Calu3 (cell line): ENCODE data around the gene CTIF. TPM values are rescaled to one million over a fixed set of nuclear protein-coding genes. Genes with fewer than 3 reads are reported as not detected.

ENCODE experiments used
- BruUV-seq: library from RNA; stranded (reverse); fragments of 400-500 nt; replicated peaks from 2 replicates; lab custom pipeline; 2021; lab: Mats Ljungman, UMichigan
- CTCF ChIA-PET: fragments of 300-600 bp; sonication (Branson Sonifier 250); formaldehyde crosslinking; loops from one replicate; lab custom pipeline; 2022; ENCODE audit warnings: antibody characterized with exemption; lab: Charles Lee
- DNase-seq: peaks from one replicate; pipeline ENCODE4 v3.0.0; 2022
- H3K27ac Mint-ChIP-seq: one replicate; pipeline ENCODE4 v1.8.0; 2022; ENCODE audit warnings: mixed read lengths; ENCODE audit not compliant: unreplicated experiment
- H3K27me3 Mint-ChIP-seq: one replicate; pipeline ENCODE4 v1.8.0; 2022; ENCODE audit warnings: mixed read lengths; ENCODE audit not compliant: unreplicated experiment
- H3K36me3 Mint-ChIP-seq: one replicate; pipeline ENCODE4 v1.8.0; 2022; ENCODE audit warnings: mild to moderate bottlenecking, moderate library complexity, mixed read lengths; ENCODE audit not compliant: insufficient read depth, unreplicated experiment
- H3K4me1 Mint-ChIP-seq: one replicate; pipeline ENCODE4 v1.8.0; 2022; ENCODE audit warnings: mild to moderate bottlenecking, low read depth, mixed read lengths; ENCODE audit not compliant: unreplicated experiment
- H3K4me3 Mint-ChIP-seq: one replicate; pipeline ENCODE4 v1.8.0; 2022; ENCODE audit warnings: mild to moderate bottlenecking, low read depth, moderate library complexity, mixed read lengths; ENCODE audit not compliant: unreplicated experiment
- H3K9me3 Mint-ChIP-seq: one replicate; pipeline ENCODE4 v1.8.0; 2022; ENCODE audit warnings: low read depth, mixed read lengths; ENCODE audit not compliant: unreplicated experiment
- CTCF ChIP-seq: fragments of 200-600 bp; IDR thresholded peaks from one replicate; pipeline ENCODE4 v1.8.0; 2022; ENCODE audit warnings: antibody characterized with exemption; ENCODE audit not compliant: unreplicated experiment
- intact Hi-C: fragments of 100-400 bp; cut with micrococcal nuclease; formaldehyde crosslinking; loops from one replicate; pipeline ENCODE4 v1.10.0; 2022; ENCODE audit not compliant: unreplicated experiment
- total RNA-seq: library from RNA; stranded (reverse); gene quantifications from 2 replicates; pipeline ENCODE4 v1.2.3, GENCODE V29; 2022

The CTIF gene
- total RNA-seq, 1 experiment from 2014 or later: 40.8 TPM

DNA sequence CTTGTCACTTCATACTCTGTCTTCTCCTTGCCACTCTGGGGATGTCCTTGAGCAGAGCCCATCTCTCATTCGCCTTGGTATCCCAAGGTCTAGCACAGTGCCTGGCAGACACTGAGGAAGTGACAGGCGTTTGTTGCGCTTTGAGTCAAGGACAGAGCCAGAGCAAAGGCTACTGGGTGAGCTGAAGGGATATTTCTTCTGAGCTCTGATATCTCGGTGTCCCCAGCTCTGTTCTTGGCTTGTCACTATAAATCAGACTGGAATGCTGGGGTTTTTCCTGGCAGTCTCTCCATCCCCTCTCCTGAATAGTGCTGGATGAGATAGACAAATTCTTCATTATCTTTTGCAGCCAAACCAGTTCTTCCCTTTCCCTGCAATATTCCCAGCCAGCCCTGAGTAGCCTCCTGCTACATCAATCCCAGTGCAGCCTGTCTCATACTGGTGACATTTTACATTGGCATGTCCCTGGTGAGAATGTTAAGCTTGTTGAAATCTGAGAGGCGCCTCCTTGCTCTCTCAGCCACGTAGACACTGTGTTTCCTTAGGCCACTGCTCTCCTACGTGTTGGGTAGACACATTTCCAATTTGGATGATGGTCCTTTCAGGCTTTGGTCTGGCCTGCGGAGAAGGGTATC is 61.7 kb downstream of the CTIF start:
- no peak overlapping the region for H3K27ac Mint-ChIP-seq
- H3K4me3 Mint-ChIP-seq: no peak overlapping the region
- no peaks in the 10 kb centered on the region for H3K27me3 Mint-ChIP-seq
- no peak for TF ChIP-seq CTCF
- peaks cover 7% of the 10 kb centered on the region for H3K9me3 Mint-ChIP-seq
- no peaks in the 10 kb centered on the region for H3K4me1 Mint-ChIP-seq
- no TSS peak for BruUV-seq
- intact Hi-C loops: no loop called here
- H3K36me3 Mint-ChIP-seq: no peaks in the 10 kb centered on the region
- no peak for DNase-seq
- CTCF ChIA-PET: no interaction called here

GRCh38 chr18:48601343-48601742 is 62.5 kb downstream of the CTIF start:
- Mint-ChIP-seq H3K9me3 (peaks cover 7% of the 10 kb centered on the region), H3K27me3 (no peaks in the 10 kb centered on the region), H3K36me3 (no peaks in the 10 kb centered on the region), H3K4me1 (no peaks in the 10 kb centered on the region), H3K27ac (no peak overlapping the region), H3K4me3 (no peak overlapping the region)
- CTCF ChIA-PET: no interaction called here
- intact Hi-C loops: no loop called here
- no peak for TF ChIP-seq CTCF
- no TSS peak for BruUV-seq
- DNase-seq: no peak

GRCh38 chr18:48602759-48603390 is 64.0 kb downstream of the CTIF start:
- BruUV-seq: no TSS peak
- TF ChIP-seq CTCF: no peak
- Mint-ChIP-seq H3K9me3 (peaks cover 7% of the 10 kb centered on the region), H3K4me3 (no peak overlapping the region), H3K4me1 (no peaks in the 10 kb centered on the region), H3K36me3 (no peaks in the 10 kb centered on the region), H3K27ac (no peak overlapping the region), H3K27me3 (no peaks in the 10 kb centered on the region)
- DNase-seq: no peak
- intact Hi-C loops: no loop called here
- CTCF ChIA-PET: no interaction called here

DNA sequence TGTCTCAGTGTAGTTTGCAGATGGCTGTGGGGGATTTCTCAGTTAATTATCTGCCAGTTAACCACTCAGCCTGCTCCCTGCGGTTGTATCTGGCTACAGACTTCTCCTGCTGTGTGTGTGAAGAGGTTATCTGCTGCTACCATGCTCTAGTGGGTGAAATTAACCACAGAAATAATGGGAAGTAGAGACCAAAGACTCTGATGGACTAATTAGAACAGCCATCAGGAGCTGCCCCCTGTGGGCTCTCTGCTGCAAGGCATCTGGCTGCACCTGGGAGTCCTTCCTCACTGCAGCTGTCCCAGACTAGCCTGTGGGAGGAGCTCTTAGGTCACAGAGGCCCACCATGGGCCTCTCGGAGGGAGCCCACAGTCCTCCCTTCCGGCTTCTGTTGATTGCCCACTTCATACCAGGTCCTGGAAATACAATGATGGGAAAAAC is 66.6 kb downstream of the CTIF start:
- no peak overlapping the region for H3K4me3 Mint-ChIP-seq
- no TSS peak for BruUV-seq
- no peak for TF ChIP-seq CTCF
- H3K9me3 Mint-ChIP-seq: peaks cover 7% of the 10 kb centered on the region
- H3K27ac Mint-ChIP-seq: no peak overlapping the region
- intact Hi-C loops: no loop called here
- H3K4me1 Mint-ChIP-seq: no peaks in the 10 kb centered on the region
- H3K36me3 Mint-ChIP-seq: no peaks in the 10 kb centered on the region
- peak; percentile 28 for DNase-seq
- CTCF ChIA-PET: interaction anchor here (0.5 to 1.2 kb wide), 5 partner anchors 25 to 160 kb away, joined by 3 to 8 read pairs (median 3); no protein-coding TSS in a partner anchor
- H3K27me3 Mint-ChIP-seq: no peaks in the 10 kb centered on the region
